DOHH2 (cell line): ENCODE measurements around the gene SNRNP40.

Source experiments
- H3F3A ChIP-seq: fragments of 200-600 bp; sonication (generic), shearing (Covaris generic); 2 replicates; pipeline ENCODE4 v1.6.0; 2016; ENCODE audit warnings: antibody characterized with exemption, mild to moderate bottlenecking; ENCODE audit not compliant: control insufficient read depth, insufficient read depth
- H3K27ac ChIP-seq: fragments of 200-600 bp; sonication (generic); 2 replicates; pipeline ENCODE4 v1.5.1; 2014; ENCODE audit warnings: low read depth, mild to moderate bottlenecking, low read length, moderate library complexity
- H3K27me3 ChIP-seq: fragments of 200-600 bp; sonication (generic); 2 replicates; pipeline ENCODE4 v1.6.1; 2014; ENCODE audit warnings: mild to moderate bottlenecking, low read length, mixed read lengths; ENCODE audit not compliant: control insufficient read depth
- H3K36me3 ChIP-seq: fragments of 200-600 bp; sonication (generic); 2 replicates; pipeline ENCODE4 v1.6.1; 2014; ENCODE audit warnings: mild to moderate bottlenecking, low read length, moderate library complexity, mixed read lengths; ENCODE audit not compliant: control insufficient read depth
- H3K4me1 ChIP-seq: fragments of 200-600 bp; sonication (generic); 2 replicates; pipeline ENCODE4 v1.6.1; 2014; ENCODE audit warnings: mild to moderate bottlenecking, low read length, mixed read lengths; ENCODE audit not compliant: control insufficient read depth
- H3K4me2 ChIP-seq: fragments of 200-600 bp; sonication (generic); 2 replicates; pipeline ENCODE4 v1.6.0; 2014; ENCODE audit warnings: mild to moderate bottlenecking, low read length, moderate library complexity
- H3K4me3 ChIP-seq: fragments of 200-600 bp; sonication (generic); 2 replicates; pipeline ENCODE4 v1.5.1; 2014; ENCODE audit warnings: mild to moderate bottlenecking, low read length, mixed read lengths
- H3K79me2 ChIP-seq: fragments of 200-600 bp; sonication (generic); 2 replicates; pipeline ENCODE4 v1.6.1; 2014; ENCODE audit warnings: mild to moderate bottlenecking, low read length, mixed read lengths; ENCODE audit not compliant: control insufficient read depth
- H3K9me2 ChIP-seq: fragments of 200-600 bp; sonication (generic); replicated peaks from 2 replicates; pipeline ENCODE4 v1.6.1; 2014; ENCODE audit warnings: mild to moderate bottlenecking, low read length, mixed read lengths; ENCODE audit not compliant: control insufficient read depth
- H3K9me3 ChIP-seq: fragments of 200-600 bp; sonication (generic); 2 replicates; pipeline ENCODE4 v1.6.1; 2014; ENCODE audit warnings: antibody characterized with exemption, low read length, mixed read lengths; ENCODE audit not compliant: control insufficient read depth, insufficient read depth
- H4K20me1 ChIP-seq: fragments of 200-600 bp; sonication (generic); 2 replicates; pipeline ENCODE4 v1.6.0; 2014; ENCODE audit warnings: low read depth, mild to moderate bottlenecking, antibody characterized with exemption, low read length, moderate library complexity; ENCODE audit not compliant: control insufficient read depth, insufficient read depth
- EZH2phosphoT487 ChIP-seq: fragments of 200-600 bp; sonication (generic); IDR thresholded peaks from 2 replicates; pipeline ENCODE4 v1.6.1; 2017; ENCODE audit warnings: borderline replicate concordance, mild to moderate bottlenecking, antibody characterized with exemption, low read length, moderate library complexity, mixed read lengths
- TF ChIP-seq, protein P1 (sequence below): fragments of 200-600 bp; sonication (generic); IDR thresholded peaks from one replicate; pipeline ENCODE4 v1.5.1; 2014; ENCODE audit warnings: antibody characterized with exemption, mild to moderate bottlenecking, low read depth, low read length; ENCODE audit not compliant: poor library complexity, severe bottlenecking

Gene SNRNP40

DNA sequence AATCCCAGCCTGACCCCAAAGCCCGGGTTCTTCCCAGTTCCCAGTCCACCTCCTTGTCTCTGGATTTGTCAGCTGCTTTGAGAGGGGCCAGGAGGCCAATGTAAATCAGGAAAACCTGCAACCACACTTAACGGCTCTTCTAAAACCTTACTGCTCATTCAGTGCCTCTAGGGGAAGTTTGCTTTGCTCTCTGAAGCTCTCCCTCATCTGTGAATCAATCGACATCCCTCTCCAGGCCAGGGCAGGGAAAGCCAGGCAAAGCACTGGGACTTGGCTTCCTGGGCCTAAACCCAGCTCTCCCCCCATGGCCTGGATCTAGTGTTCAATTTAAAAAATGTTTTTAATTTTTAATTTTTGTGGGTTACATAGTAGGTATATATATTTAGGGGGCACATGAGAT, 66.2 kb downstream of the SNRNP40 start:
- Histone ChIP-seq H4K20me1 (no peaks in the 10 kb centered on the region), H3K36me3 (no peaks in the 10 kb centered on the region), H3K4me1 (no peaks in the 10 kb centered on the region), H3K9me3 (no peaks in the 10 kb centered on the region), H3F3A (no peaks in the 10 kb centered on the region), H3K9me2 (no peaks in the 10 kb centered on the region), H3K79me2 (no peaks in the 10 kb centered on the region), H3K27ac (no peak overlapping the region), H3K4me2 (no peak overlapping the region), H3K27me3 (no peaks in the 10 kb centered on the region; the same call in 1 of the 2 replicates), H3K4me3 (no peak overlapping the region)
- TF ChIP-seq, protein P1, sequence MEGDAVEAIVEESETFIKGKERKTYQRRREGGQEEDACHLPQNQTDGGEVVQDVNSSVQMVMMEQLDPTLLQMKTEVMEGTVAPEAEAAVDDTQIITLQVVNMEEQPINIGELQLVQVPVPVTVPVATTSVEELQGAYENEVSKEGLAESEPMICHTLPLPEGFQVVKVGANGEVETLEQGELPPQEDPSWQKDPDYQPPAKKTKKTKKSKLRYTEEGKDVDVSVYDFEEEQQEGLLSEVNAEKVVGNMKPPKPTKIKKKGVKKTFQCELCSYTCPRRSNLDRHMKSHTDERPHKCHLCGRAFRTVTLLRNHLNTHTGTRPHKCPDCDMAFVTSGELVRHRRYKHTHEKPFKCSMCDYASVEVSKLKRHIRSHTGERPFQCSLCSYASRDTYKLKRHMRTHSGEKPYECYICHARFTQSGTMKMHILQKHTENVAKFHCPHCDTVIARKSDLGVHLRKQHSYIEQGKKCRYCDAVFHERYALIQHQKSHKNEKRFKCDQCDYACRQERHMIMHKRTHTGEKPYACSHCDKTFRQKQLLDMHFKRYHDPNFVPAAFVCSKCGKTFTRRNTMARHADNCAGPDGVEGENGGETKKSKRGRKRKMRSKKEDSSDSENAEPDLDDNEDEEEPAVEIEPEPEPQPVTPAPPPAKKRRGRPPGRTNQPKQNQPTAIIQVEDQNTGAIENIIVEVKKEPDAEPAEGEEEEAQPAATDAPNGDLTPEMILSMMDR, result no peak
- TF ChIP-seq EZH2phosphoT487, result no peak

DNA sequence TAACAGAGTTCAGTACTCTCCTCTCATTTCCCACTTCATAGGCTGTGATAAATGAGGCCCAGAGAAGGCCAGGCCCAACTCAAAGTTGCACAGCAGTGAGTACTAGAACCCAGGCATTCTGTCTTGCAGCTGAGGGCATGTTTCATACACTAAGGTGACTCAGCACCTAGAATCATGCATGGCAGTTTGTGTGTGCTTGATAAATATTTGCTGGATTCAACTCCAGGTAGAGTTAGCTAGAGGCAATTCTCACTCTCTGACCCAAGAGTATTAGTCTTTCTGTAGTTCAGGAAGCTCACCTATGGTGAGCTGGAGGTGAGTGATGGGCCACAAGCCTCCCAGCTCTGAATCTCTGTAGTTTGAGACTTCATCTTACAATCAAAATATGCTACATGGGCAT, 67.6 kb downstream of the SNRNP40 start:
- Histone ChIP-seq H3K4me2 (no peak overlapping the region), H3K9me3 (no peaks in the 10 kb centered on the region), H4K20me1 (no peaks in the 10 kb centered on the region), H3K79me2 (no peaks in the 10 kb centered on the region), H3K4me3 (no peak overlapping the region), H3K27ac (no peak overlapping the region), H3K36me3 (no peaks in the 10 kb centered on the region), H3K9me2 (no peaks in the 10 kb centered on the region), H3K27me3 (no peaks in the 10 kb centered on the region), H3K4me1 (no peaks in the 10 kb centered on the region), H3F3A (no peaks in the 10 kb centered on the region)
- TF ChIP-seq, protein P1, result no peak
- TF ChIP-seq EZH2phosphoT487, result no peak

DNA sequence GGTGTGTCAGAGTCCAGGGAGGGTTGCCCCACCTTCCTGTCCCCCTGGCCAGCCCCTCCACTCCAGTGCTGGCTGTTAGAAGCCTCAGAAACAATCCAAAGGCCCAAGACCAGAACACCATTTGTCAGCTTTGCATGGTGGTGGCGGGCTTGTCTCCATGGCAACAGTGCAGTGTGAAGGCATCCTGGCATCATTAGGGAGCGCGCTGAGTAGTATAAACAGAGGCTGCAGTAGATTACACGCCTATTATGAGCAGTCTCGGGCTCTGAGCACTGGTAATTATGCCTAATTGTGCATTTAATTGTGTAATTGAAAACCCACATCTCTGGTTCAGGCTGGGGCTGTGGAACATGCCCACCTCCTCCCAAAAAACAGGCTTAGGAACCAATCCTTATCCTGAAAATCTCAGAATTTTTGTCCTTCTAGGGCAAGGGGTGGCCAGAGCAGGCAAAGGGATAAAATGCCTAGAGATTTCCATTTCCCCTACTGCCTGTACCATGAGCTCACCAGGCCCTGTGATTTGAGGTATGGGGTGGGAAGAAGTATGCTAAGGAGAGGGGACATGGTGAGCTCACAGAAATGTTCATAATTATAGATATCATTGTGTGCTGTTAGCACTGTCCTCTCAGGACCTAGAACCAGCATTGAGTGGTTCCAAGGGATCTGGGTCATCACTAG, 68.6 kb downstream of the SNRNP40 start:
- Histone ChIP-seq H4K20me1 (no peaks in the 10 kb centered on the region), H3K4me1 (no peaks in the 10 kb centered on the region), H3K4me2 (no peak overlapping the region), H3K27me3 (no peaks in the 10 kb centered on the region), H3K9me3 (no peaks in the 10 kb centered on the region), H3F3A (no peaks in the 10 kb centered on the region), H3K27ac (no peak overlapping the region), H3K79me2 (no peaks in the 10 kb centered on the region), H3K9me2 (no peaks in the 10 kb centered on the region), H3K36me3 (no peaks in the 10 kb centered on the region), H3K4me3 (no peak overlapping the region)
- TF ChIP-seq EZH2phosphoT487, result no peak
- TF ChIP-seq, protein P1, result no peak
